Brain microvascular endothelial cell (primary cell): Measurements from ENCODE around the gene LHX4.

Experiments used
- DNase-seq: peaks from one replicate; pipeline ENCODE4 v3.0.0-alpha.2; 2020
- H3K27ac ChIP-seq: fragments of 250-450 bp; sonication (Bioruptor Pico); 2 replicates; pipeline ENCODE4 v1.5.1; 2020; ENCODE audit warnings: mild to moderate bottlenecking, moderate library complexity
- H3K27me3 ChIP-seq: fragments of 250-450 bp; sonication (Bioruptor Pico); replicated peaks from 2 replicates; pipeline ENCODE4 v1.5.1; 2020; ENCODE audit warnings: mild to moderate bottlenecking
- H3K36me3 ChIP-seq: fragments of 250-450 bp; sonication (Bioruptor Pico); replicated peaks from 2 replicates; pipeline ENCODE4 v1.5.1; 2020; ENCODE audit warnings: mild to moderate bottlenecking
- H3K4me3 ChIP-seq: 2 replicates; pipeline ENCODE4 v1.5.1; 2011; ENCODE audit warnings: low read depth, mild to moderate bottlenecking, control low read depth, low read length, moderate library complexity
- in situ Hi-C: cut with HindIII; loops from 2 replicates; pipeline ENCODE4 v1.10.0; 2017; ENCODE audit warnings: low sequenced_read_pairs, low pct_ligation_motif_present
- TF ChIP-seq, protein P1 (sequence below): IDR thresholded peaks from 2 replicates; pipeline ENCODE4 v1.5.1; 2011; ENCODE audit warnings: low read depth, mild to moderate bottlenecking, moderate library complexity, low read length, control low read depth, inconsistent platforms; ENCODE audit errors: missing control alignments

Gene LHX4

GRCh38 chr1:180270530-180271271 lies 40.6 kb downstream of the LHX4 start:
- H3K27ac ChIP-seq, result no peak overlapping the region
- TF ChIP-seq, protein P1, sequence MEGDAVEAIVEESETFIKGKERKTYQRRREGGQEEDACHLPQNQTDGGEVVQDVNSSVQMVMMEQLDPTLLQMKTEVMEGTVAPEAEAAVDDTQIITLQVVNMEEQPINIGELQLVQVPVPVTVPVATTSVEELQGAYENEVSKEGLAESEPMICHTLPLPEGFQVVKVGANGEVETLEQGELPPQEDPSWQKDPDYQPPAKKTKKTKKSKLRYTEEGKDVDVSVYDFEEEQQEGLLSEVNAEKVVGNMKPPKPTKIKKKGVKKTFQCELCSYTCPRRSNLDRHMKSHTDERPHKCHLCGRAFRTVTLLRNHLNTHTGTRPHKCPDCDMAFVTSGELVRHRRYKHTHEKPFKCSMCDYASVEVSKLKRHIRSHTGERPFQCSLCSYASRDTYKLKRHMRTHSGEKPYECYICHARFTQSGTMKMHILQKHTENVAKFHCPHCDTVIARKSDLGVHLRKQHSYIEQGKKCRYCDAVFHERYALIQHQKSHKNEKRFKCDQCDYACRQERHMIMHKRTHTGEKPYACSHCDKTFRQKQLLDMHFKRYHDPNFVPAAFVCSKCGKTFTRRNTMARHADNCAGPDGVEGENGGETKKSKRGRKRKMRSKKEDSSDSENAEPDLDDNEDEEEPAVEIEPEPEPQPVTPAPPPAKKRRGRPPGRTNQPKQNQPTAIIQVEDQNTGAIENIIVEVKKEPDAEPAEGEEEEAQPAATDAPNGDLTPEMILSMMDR, result no peak
- no peaks in the 10 kb centered on the region for H3K27me3 ChIP-seq
- peaks cover 2% of the 10 kb centered on the region for H3K36me3 ChIP-seq
- no peak overlapping the region for H3K4me3 ChIP-seq
- in situ Hi-C loops, result no loop called here
- DNase-seq, result no peak

GRCh38 chr1:180271272-180272255 lies 41.5 kb downstream of the LHX4 start:
- no peaks in the 10 kb centered on the region for H3K27me3 ChIP-seq
- H3K27ac ChIP-seq, result no peak overlapping the region
- H3K4me3 ChIP-seq, result no peak overlapping the region
- DNase-seq, result peak; percentile 69
- peaks cover 2% of the 10 kb centered on the region for H3K36me3 ChIP-seq
- TF ChIP-seq, protein P1, result no peak
- in situ Hi-C loops, result no loop called here

- Histone ChIP-seq H3K36me3 (peaks cover 2% of the 10 kb centered on the region), H3K4me3 (no peak overlapping the region), H3K27ac (no peak overlapping the region), H3K27me3 (no peaks in the 10 kb centered on the region)
- DNase-seq, result no peak
- TF ChIP-seq, protein P1, result no peak
- in situ Hi-C loops, result no loop called here
Measured at GRCh38 chr1:180272395-180272794, 42.3 kb downstream of the LHX4 start.

GRCh38 chr1:180273066-180273465 lies 43.0 kb downstream of the LHX4 start:
- TF ChIP-seq, protein P1, result no peak
- H3K4me3 ChIP-seq, result no peak overlapping the region
- DNase-seq, result no peak
- H3K27ac ChIP-seq, result no peak overlapping the region
- H3K36me3 ChIP-seq, result peaks cover 2% of the 10 kb centered on the region
- no peaks in the 10 kb centered on the region for H3K27me3 ChIP-seq
- in situ Hi-C loops, result no loop called here

- in situ Hi-C loops, result no loop called here
- no peak overlapping the region for H3K4me3 ChIP-seq
- DNase-seq, result no peak
- TF ChIP-seq, protein P1, result no peak
- H3K36me3 ChIP-seq, result peaks cover 2% of the 10 kb centered on the region
- no peaks in the 10 kb centered on the region for H3K27me3 ChIP-seq
- H3K27ac ChIP-seq, result no peak overlapping the region
Measured at GRCh38 chr1:180274221-180274620, 44.2 kb downstream of the LHX4 start.
